ENCODE measurements around the gene PLCG2.
"Not testable (repeated sequence)": the region's sequence is repeated elsewhere in the genome, so short reads cannot be mapped to it uniquely, and the experiment has no call there.

PLCG2 gene

GRCh38 chr16:81945665-81946064 is 166.6 kb downstream of the PLCG2 start:
- no peak for DNase-seq

GRCh38 chr16:81946206-81946605 is 167.1 kb downstream of the PLCG2 start:
- no peak for DNase-seq

GRCh38 chr16:81951564-81951963 is 172.5 kb downstream of the PLCG2 start:
- no peak for DNase-seq

GRCh38 chr16:81956213-81956948 is 177.3 kb downstream of the PLCG2 start:
- DNase-seq: no peak

- DNase-seq: no peak
Observed at GRCh38 chr16:81964808-81965207, 185.7 kb downstream of the PLCG2 start.

- DNase-seq: no peak
Observed at GRCh38 chr16:81967358-81967757, 188.3 kb downstream of the PLCG2 start.

GRCh38 chr16:81971853-81972252 is 192.8 kb downstream of the PLCG2 start:
- DNase-seq: no peak

- no peak for DNase-seq
Observed at GRCh38 chr16:81973737-81974136, 194.6 kb downstream of the PLCG2 start.

- no peak for DNase-seq
Observed at GRCh38 chr16:81975637-81976036, 196.5 kb downstream of the PLCG2 start.

GRCh38 chr16:81977335-81977942 is 198.3 kb downstream of the PLCG2 start:
- not testable (repeated sequence) for DNase-seq

GRCh38 chr16:81987121-81987520 is 208.0 kb downstream of the PLCG2 start:
- no peak for DNase-seq

GRCh38 chr16:81987706-81988105 is 208.6 kb downstream of the PLCG2 start:
- DNase-seq: no peak

GRCh38 chr16:81992859-81993258 is 213.8 kb downstream of the PLCG2 start:
- DNase-seq: no peak

- DNase-seq: no peak
Observed at GRCh38 chr16:81994485-81994884, 215.4 kb downstream of the PLCG2 start.

GRCh38 chr16:81995651-81996050 is 216.6 kb downstream of the PLCG2 start:
- DNase-seq: no peak

- no peak for DNase-seq
Observed at GRCh38 chr16:81996664-81997509, 217.8 kb downstream of the PLCG2 start.

- no peak for DNase-seq
Observed at GRCh38 chr16:81997738-81998137, 218.6 kb downstream of the PLCG2 start.

GRCh38 chr16:82002831-82003230 is 223.7 kb downstream of the PLCG2 start:
- DNase-seq: no peak

GRCh38 chr16:82004601-82005000 is 225.5 kb downstream of the PLCG2 start:
- DNase-seq: no peak

GRCh38 chr16:82005027-82005830 is 226.1 kb downstream of the PLCG2 start:
- no peak for DNase-seq

GRCh38 chr16:82006036-82006435 is 226.9 kb downstream of the PLCG2 start:
- DNase-seq: no peak

- no peak for DNase-seq
Observed at GRCh38 chr16:82007189-82007588, 228.1 kb downstream of the PLCG2 start.
